ENCODE data around the gene GPC6.

DNA sequence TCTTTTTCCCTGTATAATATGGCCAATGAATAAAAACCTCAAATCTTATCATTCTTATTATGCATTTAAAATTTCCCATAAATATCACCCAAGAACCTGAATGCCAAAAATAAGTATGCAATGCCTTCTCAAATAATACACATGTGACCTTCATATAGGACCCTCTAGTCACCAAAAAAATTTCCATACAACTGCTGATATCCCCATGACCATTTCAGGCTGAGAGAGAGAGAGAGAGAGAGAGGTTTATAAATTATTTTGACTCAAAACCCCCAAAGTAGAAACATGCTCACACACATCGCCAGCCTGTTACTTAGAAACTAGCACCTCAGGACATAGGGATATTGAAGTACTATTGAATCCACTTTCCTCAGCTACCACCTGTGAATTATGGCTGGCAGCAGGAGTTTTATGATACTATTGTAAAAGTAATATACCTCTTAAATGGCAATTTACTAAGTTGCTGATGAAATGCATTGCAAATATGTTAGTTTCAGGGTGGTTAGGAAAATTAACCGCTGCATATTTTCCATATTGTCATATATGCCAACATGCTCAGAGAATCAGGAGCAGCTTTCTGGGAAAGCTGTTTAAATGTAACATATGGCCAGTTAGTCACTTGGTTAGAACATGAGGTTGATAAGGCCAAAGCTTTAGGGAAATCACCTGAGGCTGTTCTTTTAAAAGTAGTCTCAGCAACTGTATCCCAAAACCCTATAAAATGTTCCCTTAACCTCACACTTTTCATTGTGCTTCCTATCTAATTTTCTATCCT, 1022.0 kb downstream of the GPC6 start:
- TF ChIP-seq POLR2A (IDR thresholded peaks at IDR 0.05) = no peak
- TF ChIP-seq, protein P1, sequence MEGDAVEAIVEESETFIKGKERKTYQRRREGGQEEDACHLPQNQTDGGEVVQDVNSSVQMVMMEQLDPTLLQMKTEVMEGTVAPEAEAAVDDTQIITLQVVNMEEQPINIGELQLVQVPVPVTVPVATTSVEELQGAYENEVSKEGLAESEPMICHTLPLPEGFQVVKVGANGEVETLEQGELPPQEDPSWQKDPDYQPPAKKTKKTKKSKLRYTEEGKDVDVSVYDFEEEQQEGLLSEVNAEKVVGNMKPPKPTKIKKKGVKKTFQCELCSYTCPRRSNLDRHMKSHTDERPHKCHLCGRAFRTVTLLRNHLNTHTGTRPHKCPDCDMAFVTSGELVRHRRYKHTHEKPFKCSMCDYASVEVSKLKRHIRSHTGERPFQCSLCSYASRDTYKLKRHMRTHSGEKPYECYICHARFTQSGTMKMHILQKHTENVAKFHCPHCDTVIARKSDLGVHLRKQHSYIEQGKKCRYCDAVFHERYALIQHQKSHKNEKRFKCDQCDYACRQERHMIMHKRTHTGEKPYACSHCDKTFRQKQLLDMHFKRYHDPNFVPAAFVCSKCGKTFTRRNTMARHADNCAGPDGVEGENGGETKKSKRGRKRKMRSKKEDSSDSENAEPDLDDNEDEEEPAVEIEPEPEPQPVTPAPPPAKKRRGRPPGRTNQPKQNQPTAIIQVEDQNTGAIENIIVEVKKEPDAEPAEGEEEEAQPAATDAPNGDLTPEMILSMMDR (IDR thresholded peaks at IDR 0.05) = no peak
